ENCODE results near the gene PRLHR.

Gene PRLHR

DNA sequence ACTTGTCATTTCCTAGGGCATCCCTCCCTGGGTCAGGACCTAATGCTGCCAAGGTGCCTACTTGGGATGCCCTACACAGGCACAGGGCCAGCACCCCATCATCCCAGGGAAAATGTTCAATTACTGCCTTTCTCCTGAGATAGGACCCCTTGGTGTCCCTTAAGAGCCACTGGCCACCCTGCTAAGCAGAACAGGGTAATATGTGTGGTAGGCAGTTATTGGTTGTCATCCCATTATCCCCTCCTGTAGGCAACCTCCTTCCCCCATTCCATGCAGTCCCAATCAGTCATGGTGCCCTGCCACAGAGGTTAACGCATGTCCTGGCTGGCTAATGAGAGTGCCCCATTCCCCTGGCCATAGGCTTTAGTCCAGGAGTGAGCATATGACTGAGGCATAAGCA is 53.2 kb downstream of the PRLHR start:
- Histone ChIP-seq H3K18ac (ENCODE audit: low read length) (no peak overlapping the region), H3K9ac (ENCODE audit: low read length) (no peak overlapping the region), H2BK5ac (ENCODE audit: low read length) (no peak overlapping the region), H3K27ac (ENCODE audit: low read depth, low read length) (no peak overlapping the region), H3K79me2 (ENCODE audit: control insufficient read depth, insufficient read depth, low read length) (no peaks in the 10 kb centered on the region), H3K79me1 (ENCODE audit: low read length) (no peaks in the 10 kb centered on the region), H3K23ac (ENCODE audit: low read length) (no peak overlapping the region), H3K4me3 (ENCODE audit: low read length) (no peak overlapping the region), H4K5ac (ENCODE audit: low read length) (no peak overlapping the region), H4K8ac (ENCODE audit: low read depth, low read length) (no peak overlapping the region), H3K4me2 (ENCODE audit: low read length) (no peak overlapping the region), H3K56ac (ENCODE audit: low read length) (no peak overlapping the region), H3K4ac (ENCODE audit: low read depth, low read length) (no peak overlapping the region), H3K4me1 (ENCODE audit: control insufficient read depth, low read depth, low read length) (no peaks in the 10 kb centered on the region), H2AK5ac (ENCODE audit: low read length) (no peak overlapping the region), H3K36me3 (ENCODE audit: control insufficient read depth, insufficient read depth, low read length) (no peaks in the 10 kb centered on the region), H3K27me3 (ENCODE audit: insufficient read depth, low read length, poor library complexity) (no peaks in the 10 kb centered on the region), H2BK15ac (replicated peaks; ENCODE audit: low read depth) (no peak overlapping the region), H2BK120ac (ENCODE audit: low read depth, low read length) (no peak overlapping the region)
- DNase-seq = no peak
- no CpG with 5 or more reads among the region's 1 CpG for WGBS (ENCODE audit: extremely low coverage, insufficient coverage, low lambda C conversion rate)

DNA sequence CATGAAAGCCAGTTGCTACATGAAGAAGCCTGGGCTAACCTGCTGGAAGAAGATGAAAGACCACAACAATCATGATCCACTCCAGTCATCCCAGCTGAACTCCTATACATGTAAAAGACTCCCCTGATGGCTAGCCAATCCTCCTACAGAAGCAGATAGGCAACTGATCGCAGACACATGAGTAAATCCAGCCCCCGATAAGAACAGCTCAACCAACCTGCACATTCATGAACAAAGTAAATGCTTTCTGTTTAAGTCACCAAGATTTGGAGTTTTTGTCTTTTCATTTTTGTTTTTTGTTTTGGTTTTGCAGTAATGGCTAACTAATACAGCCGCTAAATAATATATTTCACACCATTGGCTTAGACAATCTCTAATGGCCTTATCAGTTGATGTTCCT is 53.7 kb downstream of the PRLHR start:
- Histone ChIP-seq H3K4ac (ENCODE audit: low read depth, low read length) (no peak overlapping the region), H3K56ac (ENCODE audit: low read length) (no peak overlapping the region), H3K79me2 (ENCODE audit: control insufficient read depth, insufficient read depth, low read length) (no peaks in the 10 kb centered on the region), H4K8ac (ENCODE audit: low read depth, low read length) (no peak overlapping the region), H2BK120ac (ENCODE audit: low read depth, low read length) (no peak overlapping the region), H3K4me3 (ENCODE audit: low read length) (no peak overlapping the region), H3K23ac (ENCODE audit: low read length) (no peak overlapping the region), H3K9ac (ENCODE audit: low read length) (no peak overlapping the region), H3K79me1 (ENCODE audit: low read length) (no peaks in the 10 kb centered on the region), H3K4me1 (ENCODE audit: control insufficient read depth, low read depth, low read length) (no peaks in the 10 kb centered on the region), H3K18ac (ENCODE audit: low read length) (no peak overlapping the region), H2BK15ac (replicated peaks; ENCODE audit: low read depth) (no peak overlapping the region), H4K5ac (ENCODE audit: low read length) (no peak overlapping the region), H3K4me2 (ENCODE audit: low read length) (no peak overlapping the region), H2AK5ac (ENCODE audit: low read length) (no peak overlapping the region), H3K27ac (ENCODE audit: low read depth, low read length) (no peak overlapping the region), H2BK5ac (ENCODE audit: low read length) (no peak overlapping the region), H3K27me3 (ENCODE audit: insufficient read depth, low read length, poor library complexity) (no peaks in the 10 kb centered on the region), H3K36me3 (ENCODE audit: control insufficient read depth, insufficient read depth, low read length) (no peaks in the 10 kb centered on the region)
- no peak for DNase-seq
- WGBS (ENCODE audit: extremely low coverage, insufficient coverage, low lambda C conversion rate) = no CpG with 5 or more reads among the region's 3 CpGs

Data from mesendoderm (in vitro differentiated cells).